DOHH2 (cell line): Measurements from ENCODE around the gene SSH2.

ENCODE experiments used
- H3F3A ChIP-seq: fragments of 200-600 bp; sonication (generic), shearing (Covaris generic); 2 replicates; pipeline ENCODE4 v1.6.0; 2016; ENCODE audit warnings: antibody characterized with exemption, mild to moderate bottlenecking; ENCODE audit not compliant: control insufficient read depth, insufficient read depth
- H3K27ac ChIP-seq: fragments of 200-600 bp; sonication (generic); 2 replicates; pipeline ENCODE4 v1.5.1; 2014; ENCODE audit warnings: low read depth, mild to moderate bottlenecking, low read length, moderate library complexity
- H3K27me3 ChIP-seq: fragments of 200-600 bp; sonication (generic); 2 replicates; pipeline ENCODE4 v1.6.1; 2014; ENCODE audit warnings: mild to moderate bottlenecking, low read length, mixed read lengths; ENCODE audit not compliant: control insufficient read depth
- H3K36me3 ChIP-seq: fragments of 200-600 bp; sonication (generic); 2 replicates; pipeline ENCODE4 v1.6.1; 2014; ENCODE audit warnings: mild to moderate bottlenecking, low read length, moderate library complexity, mixed read lengths; ENCODE audit not compliant: control insufficient read depth
- H3K4me1 ChIP-seq: fragments of 200-600 bp; sonication (generic); 2 replicates; pipeline ENCODE4 v1.6.1; 2014; ENCODE audit warnings: mild to moderate bottlenecking, low read length, mixed read lengths; ENCODE audit not compliant: control insufficient read depth
- H3K4me2 ChIP-seq: fragments of 200-600 bp; sonication (generic); 2 replicates; pipeline ENCODE4 v1.6.0; 2014; ENCODE audit warnings: mild to moderate bottlenecking, low read length, moderate library complexity
- H3K4me3 ChIP-seq: fragments of 200-600 bp; sonication (generic); 2 replicates; pipeline ENCODE4 v1.5.1; 2014; ENCODE audit warnings: mild to moderate bottlenecking, low read length, mixed read lengths
- H3K79me2 ChIP-seq: fragments of 200-600 bp; sonication (generic); 2 replicates; pipeline ENCODE4 v1.6.1; 2014; ENCODE audit warnings: mild to moderate bottlenecking, low read length, mixed read lengths; ENCODE audit not compliant: control insufficient read depth
- H3K9me2 ChIP-seq: fragments of 200-600 bp; sonication (generic); replicated peaks from 2 replicates; pipeline ENCODE4 v1.6.1; 2014; ENCODE audit warnings: mild to moderate bottlenecking, low read length, mixed read lengths; ENCODE audit not compliant: control insufficient read depth
- H3K9me3 ChIP-seq: fragments of 200-600 bp; sonication (generic); 2 replicates; pipeline ENCODE4 v1.6.1; 2014; ENCODE audit warnings: antibody characterized with exemption, low read length, mixed read lengths; ENCODE audit not compliant: control insufficient read depth, insufficient read depth
- H4K20me1 ChIP-seq: fragments of 200-600 bp; sonication (generic); 2 replicates; pipeline ENCODE4 v1.6.0; 2014; ENCODE audit warnings: low read depth, mild to moderate bottlenecking, antibody characterized with exemption, low read length, moderate library complexity; ENCODE audit not compliant: control insufficient read depth, insufficient read depth
- EZH2phosphoT487 ChIP-seq: fragments of 200-600 bp; sonication (generic); IDR thresholded peaks from 2 replicates; pipeline ENCODE4 v1.6.1; 2017; ENCODE audit warnings: borderline replicate concordance, mild to moderate bottlenecking, antibody characterized with exemption, low read length, moderate library complexity, mixed read lengths
- TF ChIP-seq, protein P1 (sequence below): fragments of 200-600 bp; sonication (generic); IDR thresholded peaks from one replicate; pipeline ENCODE4 v1.5.1; 2014; ENCODE audit warnings: antibody characterized with exemption, mild to moderate bottlenecking, low read depth, low read length; ENCODE audit not compliant: poor library complexity, severe bottlenecking

Gene SSH2

DNA sequence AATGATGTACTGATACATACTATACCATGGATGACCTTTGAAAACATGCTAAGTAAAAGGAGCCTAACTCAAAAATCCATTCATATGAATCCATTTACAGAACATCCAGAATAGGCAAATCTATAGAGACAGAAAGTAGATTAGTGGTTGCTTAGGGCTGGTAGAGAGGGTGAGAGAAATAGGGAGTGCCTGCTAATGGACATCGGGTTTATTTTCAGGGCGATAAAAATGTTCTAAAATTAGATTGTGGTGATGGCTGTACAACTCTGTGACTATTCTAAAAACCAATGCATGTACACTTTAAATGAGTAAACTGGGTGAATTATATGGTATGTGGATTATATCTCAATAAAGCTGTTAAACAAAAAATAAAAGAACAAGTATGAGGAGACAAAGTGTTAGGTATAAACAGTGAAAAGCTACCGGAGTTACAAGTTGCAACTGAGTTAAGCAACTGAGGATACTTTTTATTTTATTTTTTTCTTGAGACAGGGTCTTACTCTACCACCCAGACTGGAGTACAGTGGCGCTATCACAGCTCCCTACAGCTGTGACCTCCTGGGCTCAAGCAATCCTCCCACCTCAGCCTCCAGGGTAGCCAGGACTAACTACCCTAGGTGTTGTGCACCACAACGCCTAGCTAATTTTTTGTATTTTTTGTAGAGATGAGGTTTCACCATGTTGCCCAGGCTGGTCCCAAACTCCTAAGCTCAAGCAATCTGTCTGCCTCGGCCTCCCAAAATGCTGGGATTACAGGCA lies 231.8 kb downstream of the SSH2 start:
- no peaks in the 10 kb centered on the region for H3K79me2 ChIP-seq
- no peak overlapping the region for H3K27ac ChIP-seq
- peaks cover 32% of the 10 kb centered on the region for H3K36me3 ChIP-seq
- no peak for TF ChIP-seq EZH2phosphoT487
- TF ChIP-seq, protein P1, sequence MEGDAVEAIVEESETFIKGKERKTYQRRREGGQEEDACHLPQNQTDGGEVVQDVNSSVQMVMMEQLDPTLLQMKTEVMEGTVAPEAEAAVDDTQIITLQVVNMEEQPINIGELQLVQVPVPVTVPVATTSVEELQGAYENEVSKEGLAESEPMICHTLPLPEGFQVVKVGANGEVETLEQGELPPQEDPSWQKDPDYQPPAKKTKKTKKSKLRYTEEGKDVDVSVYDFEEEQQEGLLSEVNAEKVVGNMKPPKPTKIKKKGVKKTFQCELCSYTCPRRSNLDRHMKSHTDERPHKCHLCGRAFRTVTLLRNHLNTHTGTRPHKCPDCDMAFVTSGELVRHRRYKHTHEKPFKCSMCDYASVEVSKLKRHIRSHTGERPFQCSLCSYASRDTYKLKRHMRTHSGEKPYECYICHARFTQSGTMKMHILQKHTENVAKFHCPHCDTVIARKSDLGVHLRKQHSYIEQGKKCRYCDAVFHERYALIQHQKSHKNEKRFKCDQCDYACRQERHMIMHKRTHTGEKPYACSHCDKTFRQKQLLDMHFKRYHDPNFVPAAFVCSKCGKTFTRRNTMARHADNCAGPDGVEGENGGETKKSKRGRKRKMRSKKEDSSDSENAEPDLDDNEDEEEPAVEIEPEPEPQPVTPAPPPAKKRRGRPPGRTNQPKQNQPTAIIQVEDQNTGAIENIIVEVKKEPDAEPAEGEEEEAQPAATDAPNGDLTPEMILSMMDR: no peak
- no peaks in the 10 kb centered on the region for H3K9me2 ChIP-seq
- H3K4me3 ChIP-seq: no peak overlapping the region
- no peaks in the 10 kb centered on the region for H3K4me1 ChIP-seq
- H3K9me3 ChIP-seq: no peaks in the 10 kb centered on the region
- H3K27me3 ChIP-seq: no peaks in the 10 kb centered on the region
- no peaks in the 10 kb centered on the region; the same call in 1 of the 2 replicates for H3F3A ChIP-seq
- no peak overlapping the region for H3K4me2 ChIP-seq
- no peaks in the 10 kb centered on the region for H4K20me1 ChIP-seq

DNA sequence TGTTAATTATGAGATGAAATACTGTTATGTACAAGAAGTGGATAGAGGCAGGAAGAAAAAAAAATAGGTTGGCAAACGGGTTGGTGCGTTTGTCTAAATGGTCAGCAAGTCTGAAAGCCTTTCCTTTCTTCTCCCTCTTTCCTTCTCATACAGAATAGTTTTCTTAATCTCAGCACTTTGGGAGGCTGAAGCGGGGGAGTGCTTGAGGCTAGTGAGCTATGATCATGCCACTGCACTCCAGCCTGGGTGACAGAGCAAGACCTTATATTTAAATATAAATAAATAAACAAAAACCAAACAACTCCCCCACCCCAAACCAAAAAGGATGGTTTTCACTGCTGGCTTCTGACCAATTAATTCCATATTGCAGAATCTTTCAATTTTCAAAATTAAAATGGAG lies 232.7 kb downstream of the SSH2 start:
- no peaks in the 10 kb centered on the region for H3K9me3 ChIP-seq
- TF ChIP-seq EZH2phosphoT487: no peak
- TF ChIP-seq, protein P1: no peak
- no peaks in the 10 kb centered on the region for H3K27me3 ChIP-seq
- H3K36me3 ChIP-seq: peaks cover 25% of the 10 kb centered on the region
- no peaks in the 10 kb centered on the region for H3K4me1 ChIP-seq
- no peaks in the 10 kb centered on the region for H4K20me1 ChIP-seq
- no peaks in the 10 kb centered on the region; the same call in 1 of the 2 replicates for H3F3A ChIP-seq
- no peaks in the 10 kb centered on the region for H3K79me2 ChIP-seq
- no peak overlapping the region for H3K4me2 ChIP-seq
- no peak overlapping the region for H3K4me3 ChIP-seq
- no peaks in the 10 kb centered on the region for H3K9me2 ChIP-seq
- no peak overlapping the region for H3K27ac ChIP-seq

DNA sequence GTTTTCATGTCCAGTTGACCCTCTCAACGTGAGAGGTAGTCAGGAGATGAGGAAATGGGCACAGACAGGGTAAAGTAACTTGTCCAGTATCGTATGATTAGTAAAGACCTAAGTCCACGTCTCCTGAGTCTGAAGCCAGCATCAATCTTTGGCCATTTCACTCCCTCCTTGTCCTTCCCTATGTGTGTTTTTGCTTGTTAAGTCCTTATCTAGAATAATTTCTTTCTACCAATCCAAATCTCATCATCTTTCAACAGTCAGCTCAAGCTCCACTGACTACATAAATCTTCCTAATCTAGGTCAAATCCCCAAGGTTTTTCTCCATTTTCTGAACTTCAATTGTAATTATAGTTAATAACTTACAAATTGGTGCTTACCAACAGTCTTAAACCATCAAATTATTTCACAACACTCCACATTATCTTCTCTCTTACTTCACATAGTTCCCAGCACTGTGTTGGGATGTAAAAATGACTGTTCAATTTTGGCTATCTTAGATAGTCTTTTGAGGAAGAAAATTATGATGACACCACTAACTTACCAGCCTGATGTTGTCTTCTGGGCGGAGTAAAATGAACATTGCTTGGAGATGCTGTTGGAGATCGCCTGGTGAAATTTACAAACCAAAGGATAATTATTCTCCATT lies 235.0 kb downstream of the SSH2 start:
- Histone ChIP-seq H3K27ac (no peak overlapping the region), H3K36me3 (peaks cover 21% of the 10 kb centered on the region), H3K79me2 (no peaks in the 10 kb centered on the region), H4K20me1 (no peaks in the 10 kb centered on the region), H3K4me2 (no peak overlapping the region), H3K9me3 (no peaks in the 10 kb centered on the region), H3F3A (no peaks in the 10 kb centered on the region; the same call in 1 of the 2 replicates), H3K27me3 (no peaks in the 10 kb centered on the region), H3K4me3 (no peak overlapping the region), H3K9me2 (no peaks in the 10 kb centered on the region), H3K4me1 (peaks cover 3% of the 10 kb centered on the region; the same call in 1 of the 2 replicates)
- TF ChIP-seq, protein P1: no peak
- no peak for TF ChIP-seq EZH2phosphoT487
